Measurements from ENCODE around the gene DOK7.

DNA sequence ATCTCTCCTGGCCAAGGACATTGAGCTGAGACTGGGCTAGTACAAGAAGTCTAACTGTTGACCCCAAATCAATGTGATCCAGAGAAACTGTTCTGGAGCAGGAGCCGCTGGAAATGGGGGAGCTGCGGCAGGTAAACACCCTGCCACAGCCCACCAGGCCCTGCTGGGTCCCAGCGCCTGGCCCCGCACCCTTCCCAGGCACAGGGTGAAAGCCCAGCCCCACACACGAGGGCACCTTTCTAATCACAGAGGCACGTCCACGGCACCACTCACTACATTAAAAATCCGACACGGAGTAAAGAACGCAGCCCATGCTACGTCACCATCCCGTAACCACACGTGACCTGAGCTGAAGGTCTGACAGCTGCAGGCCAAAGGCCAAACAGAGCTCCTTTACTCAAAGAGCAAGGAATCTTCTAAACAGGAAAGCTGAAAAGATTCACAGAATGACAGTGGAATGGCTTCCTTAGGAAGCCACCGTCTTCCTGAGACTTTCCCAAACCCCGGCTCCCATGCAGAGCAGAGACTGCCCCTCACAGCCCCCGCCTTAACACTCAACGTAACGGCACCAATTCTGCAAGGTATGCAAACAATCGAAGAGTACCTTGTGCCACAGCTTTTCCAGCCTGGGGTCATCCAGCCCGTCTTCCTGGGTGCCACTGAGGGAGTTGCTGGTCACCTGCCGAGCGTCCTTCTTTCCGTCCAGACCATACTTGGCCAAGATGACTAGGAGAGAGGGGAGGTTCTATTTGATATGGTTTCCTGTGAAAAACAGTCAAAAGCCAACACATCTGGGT, 56.6 kb downstream of the DOK7 start:
- TF ChIP-seq CTCF (IDR thresholded peaks at IDR 0.05) = no peak
- no peak for TF ChIP-seq ZFX (IDR thresholded peaks at IDR 0.05; ENCODE audit: borderline replicate concordance)

Data from 22Rv1 (cell line).